Lung (tissue), 12 donors: ENCODE measurements around the gene IFT43. TPM values are rescaled to one million over a fixed set of nuclear protein-coding genes. Genes with fewer than 3 reads are reported as not detected.

Experiments used
- ATAC-seq: fragments of 200-7000 bp; cut with Tn5 transposase; one replicate; pipeline ENCODE4 v1.9.1; 2020; ENCODE audit warnings: moderate number of reproducible peaks; ENCODE audit not compliant: insufficient read depth, low FRiP score
- DNase-seq, 3 donors: peaks; one replicate each; pipeline ENCODE4 v3.0.0-alpha.2; 2013 to 2017
- H3K27ac ChIP-seq, 2 donors: one replicate each; pipeline ENCODE4 v1.5.1; 2013; ENCODE audit warnings: mild to moderate bottlenecking in 2 of 2, moderate library complexity in 2 of 2, control low read depth in 1 of 2, inconsistent platforms in 1 of 2, low read depth in 1 of 2, low read length in 1 of 2
- H3K27me3 ChIP-seq, 3 donors: one replicate each; pipeline ENCODE4 v1.5.1; 2013; ENCODE audit warnings: low read length in 2 of 3; ENCODE audit not compliant: control insufficient read depth in 3 of 3, insufficient read depth in 3 of 3
- H3K36me3 ChIP-seq, 4 donors: one replicate each; pipeline ENCODE4 v1.5.1; 2013; ENCODE audit warnings: low read length in 4 of 4, mild to moderate bottlenecking in 1 of 4, moderate library complexity in 1 of 4; ENCODE audit not compliant: control insufficient read depth in 4 of 4, insufficient read depth in 4 of 4
- H3K4me1 ChIP-seq, 5 donors: one replicate each; pipeline ENCODE4 v1.5.1; 2013; ENCODE audit warnings: low read length in 5 of 5, mild to moderate bottlenecking in 2 of 5, moderate library complexity in 1 of 5; ENCODE audit not compliant: control insufficient read depth in 5 of 5, insufficient read depth in 5 of 5
- H3K4me3 ChIP-seq: one replicate; pipeline ENCODE4 v1.5.1; 2013; ENCODE audit warnings: mild to moderate bottlenecking, control low read depth, moderate library complexity
- H3K9ac ChIP-seq, 2 donors: one replicate each; pipeline ENCODE4 v1.5.1; 2013; ENCODE audit warnings: low read length in 2 of 2, control low read depth in 1 of 2; ENCODE audit not compliant: insufficient read depth in 1 of 2
- H3K9me3 ChIP-seq, 4 donors: one replicate each; pipeline ENCODE4 v1.5.1; 2013; ENCODE audit warnings: low read length in 3 of 4, mild to moderate bottlenecking in 1 of 4, moderate library complexity in 1 of 4; ENCODE audit not compliant: control insufficient read depth in 4 of 4, insufficient read depth in 3 of 4
- CTCF ChIP-seq: IDR thresholded peaks from 2 replicates; pipeline ENCODE4 v1.5.1; 2012; ENCODE audit warnings: mild to moderate bottlenecking; ENCODE audit errors: control extremely low read depth, extremely low read depth
- WGBS, 2 donors: extraction: QIAGEN DNeasy Blood & Tissue Kit; methylation state at CpG; one replicate each; pipeline ENCODE4 v1.1.7; 2013; 5-methylcytosine and 5-hydroxymethylcytosine counted together
- polyA plus RNA-seq, 2 donors: library from polyadenylated mRNA; stranded (reverse); fragments of 200-250 nt; gene quantifications; one replicate each; pipeline ENCODE4 v1.2.1, GENCODE V29; 2013
- total RNA-seq, 2 donors: library from RNA; depleted of rRNA in 1 of 2; stranded (reverse); fragments of >200 nt in 1 of 2; gene quantifications; one replicate each; pipeline ENCODE4 v1.2.1, GENCODE V29; 2014 to 2021
- donor health status: control.
- donor health status: control.
- donor health status: Bipolar disorder and iron deficiency.
- donor health status: healthy.
- donor health status: DM: yes; HTN: yes; CAD: no.

The IFT43 gene
- total and polyA plus RNA-seq, 4 donors = 35.4 to 51.6 (median 40.4) TPM

GRCh38 chr14:76088326-76088725 lies 102.8 kb downstream of the IFT43 start:
- WGBS, 2 donors = 68 to 78% methylated on average over 8 of the region's 8 CpGs
- no peak overlapping the region for H3K27ac ChIP-seq
- DNase-seq (peak; percentile 91 to 100 (median 100)), ATAC-seq (no peak)
- H3K4me3 ChIP-seq = no peak overlapping the region
- no peaks in the 10 kb centered on the region for H3K9me3 ChIP-seq
- no peak overlapping the region for H3K9ac ChIP-seq
- no peaks in the 10 kb centered on the region for H3K27me3 ChIP-seq
- H3K4me1 ChIP-seq = peaks cover 0 to 60% (median 11%) of the 10 kb centered on the region in 5 donors
- TF ChIP-seq CTCF = no peak
- H3K36me3 ChIP-seq = peaks cover 0 to 9% (median 4%) of the 10 kb centered on the region in 4 donors

- ATAC-seq = no peak
- DNase-seq = peak; percentile 89 to 97 (median 94)
- H3K4me1 ChIP-seq = peaks cover 0 to 58% (median 11%) of the 10 kb centered on the region in 5 donors
- WGBS, 2 donors = 62 to 76% methylated on average over 16 of the region's 16 CpGs
- H3K36me3 ChIP-seq = peaks cover 0 to 6% (median 2%) of the 10 kb centered on the region in 4 donors
- no peak overlapping the region for H3K9ac ChIP-seq
- H3K9me3 ChIP-seq = no peaks in the 10 kb centered on the region
- H3K27me3 ChIP-seq = no peaks in the 10 kb centered on the region
- H3K27ac ChIP-seq = no peak overlapping the region
- no peak for TF ChIP-seq CTCF
- no peak overlapping the region for H3K4me3 ChIP-seq
These were observed 103.4 kb downstream of the IFT43 start for GRCh38 chr14:76088771-76089571.

GRCh38 chr14:76089575-76089974 lies 104.0 kb downstream of the IFT43 start:
- H3K4me3 ChIP-seq = no peak overlapping the region
- H3K4me1 ChIP-seq = peaks cover 0 to 52% (median 11%) of the 10 kb centered on the region in 5 donors
- no peak for TF ChIP-seq CTCF
- peaks cover 0 to 5% (median 2%) of the 10 kb centered on the region in 4 donors for H3K36me3 ChIP-seq
- H3K9ac ChIP-seq = no peak overlapping the region
- 74 to 79% methylated on average over 6 of the region's 6 CpGs for WGBS, 2 donors
- ATAC-seq = no peak
- DNase-seq = peak in 2 of 3 donors; percentile 30 to 38
- no peak overlapping the region for H3K27ac ChIP-seq
- H3K27me3 ChIP-seq = no peaks in the 10 kb centered on the region
- no peaks in the 10 kb centered on the region for H3K9me3 ChIP-seq
